Spleen (tissue), 11 donors: ENCODE results near the gene PFKFB1. TPM values are rescaled to one million over a fixed set of nuclear protein-coding genes. Genes with fewer than 3 reads are reported as not detected.

Experiments used
- DNase-seq: peaks from one replicate; pipeline ENCODE4 v3.0.0-alpha.2; 2020
- H3K27ac ChIP-seq, 8 donors: fragments of 200-600 bp; sonication (generic) in 7 of 8; 1 replicate in 4 of 8; 2 replicates in 4 of 8; pipeline versions ENCODE4 v1.5.0 to v1.8.0; 2016 to 2021; ENCODE audit warnings: inconsistent platforms in 4 of 8, mild to moderate bottlenecking in 4 of 8, moderate library complexity in 1 of 8
- H3K27me3 ChIP-seq, 7 donors: fragments of 200-600 bp; sonication (generic) in 6 of 7; replicated peaks in 1 of 7; 1 replicate in 4 of 7; 2 replicates in 3 of 7; pipeline versions ENCODE4 v1.5.0 to v1.8.0; 2016 to 2021; ENCODE audit warnings: inconsistent platforms in 3 of 7, mild to moderate bottlenecking in 1 of 7
- H3K36me3 ChIP-seq, 6 donors: fragments of 200-600 bp; sonication (generic) in 5 of 6; 1 replicate in 4 of 6; 2 replicates in 2 of 6; pipeline versions ENCODE4 v1.5.0 to v1.8.0; 2016 to 2021; ENCODE audit warnings: inconsistent platforms in 2 of 6
- H3K4me1 ChIP-seq, 6 donors: fragments of 200-600 bp; sonication (generic) in 5 of 6; 1 replicate in 3 of 6; 2 replicates in 3 of 6; pipeline versions ENCODE4 v1.5.0 to v1.8.0; 2016 to 2021; ENCODE audit warnings: inconsistent platforms in 3 of 6
- H3K4me3 ChIP-seq, 8 donors: fragments of 200-600 bp; sonication (generic) in 7 of 8; 1 replicate in 4 of 8; 2 replicates in 4 of 8; pipeline versions ENCODE4 v1.5.0 to v1.8.0; 2016 to 2021; ENCODE audit warnings: inconsistent platforms in 4 of 8, mild to moderate bottlenecking in 4 of 8, moderate library complexity in 2 of 8
- H3K9me3 ChIP-seq, 8 donors: fragments of 200-600 bp; sonication (generic) in 7 of 8; 1 replicate in 4 of 8; 2 replicates in 4 of 8; pipeline versions ENCODE4 v1.5.0 to v1.8.0; 2016 to 2021; ENCODE audit warnings: inconsistent platforms in 4 of 8
- POLR2A ChIP-seq, 3 donors: fragments of 450-650 bp; IDR thresholded peaks; one replicate each; pipeline ENCODE4 v1.5.1; 2017; ENCODE audit warnings: antibody characterized with exemption in 3 of 3, mild to moderate bottlenecking in 1 of 3
- POLR2AphosphoS5 ChIP-seq, 3 donors: sonication (generic); formaldehyde crosslinking; IDR thresholded peaks; one replicate each; pipeline ENCODE4 v1.5.1; 2017; ENCODE audit warnings: antibody characterized with exemption in 3 of 3
- WGBS, 5 donors: extraction: QIAGEN DNeasy Blood & Tissue Kit in 3 of 5; methylation state at CpG; one replicate each; pipeline versions ENCODE4 v1.1.5 to v1.1.7; 2013 to 2018; 5-methylcytosine and 5-hydroxymethylcytosine counted together
- intact Hi-C: fragments of 100-400 bp; cut with DNase I; formaldehyde crosslinking; loops from one replicate; pipeline ENCODE4 v1.15.0; 2023; ENCODE audit warnings: low total_unique reads
- polyA plus RNA-seq, 3 donors: library from polyadenylated mRNA; stranded (reverse); fragments of 200-250 nt; gene quantifications; one replicate each; pipeline ENCODE4 v1.2.1, GENCODE V29; 2013
- total RNA-seq, 7 donors: library from RNA; depleted of rRNA in 3 of 7; stranded (reverse); fragments of >200 nt in 3 of 7; fragmentation: NEBNext Ultra II Directional in 4 of 7; extraction: Animal tissue kit (Norgen Biotek cat#: 25700) in 4 of 7; gene quantifications; one replicate each; pipeline versions ENCODE4 v1.1.0 to v1.2.1, GENCODE V29; 2016 to 2021
- TF ChIP-seq, protein P1 (sequence below), 11 experiments: fragments of 200-600 bp in 7 of 11; fragments of 450-650 bp in 4 of 11; sonication (generic) in 4 of 11; IDR thresholded peaks in 8 of 11; conservative IDR thresholded peaks in 3 of 11; 1 replicate in 7 of 11; 2 replicates in 4 of 11; pipeline versions ENCODE4 v1.4.0 to v1.8.0; 2016 to 2021; ENCODE audit warnings: antibody characterized with exemption in 11 of 11, inconsistent platforms in 4 of 11, mild to moderate bottlenecking in 1 of 11
- donor health status: healthy with polysubstance abuse.
- donor health status: DM: no; HTN: no; CAD: no; lungs with moderate emphysema.
- donor health status: DM: no; HTN: no; CAD: no.
- donor health status: Bipolar disorder and iron deficiency.
- donor health status: healthy.
- donor health status: DM: no; HTN: no; CAD: no.
- donor health status: DM: yes; HTN: yes; CAD: no.

PFKFB1 gene
- total and polyA plus RNA-seq, 10 donors, result 0.28 to 0.61 (median 0.38) TPM; not detected in 4

DNA sequence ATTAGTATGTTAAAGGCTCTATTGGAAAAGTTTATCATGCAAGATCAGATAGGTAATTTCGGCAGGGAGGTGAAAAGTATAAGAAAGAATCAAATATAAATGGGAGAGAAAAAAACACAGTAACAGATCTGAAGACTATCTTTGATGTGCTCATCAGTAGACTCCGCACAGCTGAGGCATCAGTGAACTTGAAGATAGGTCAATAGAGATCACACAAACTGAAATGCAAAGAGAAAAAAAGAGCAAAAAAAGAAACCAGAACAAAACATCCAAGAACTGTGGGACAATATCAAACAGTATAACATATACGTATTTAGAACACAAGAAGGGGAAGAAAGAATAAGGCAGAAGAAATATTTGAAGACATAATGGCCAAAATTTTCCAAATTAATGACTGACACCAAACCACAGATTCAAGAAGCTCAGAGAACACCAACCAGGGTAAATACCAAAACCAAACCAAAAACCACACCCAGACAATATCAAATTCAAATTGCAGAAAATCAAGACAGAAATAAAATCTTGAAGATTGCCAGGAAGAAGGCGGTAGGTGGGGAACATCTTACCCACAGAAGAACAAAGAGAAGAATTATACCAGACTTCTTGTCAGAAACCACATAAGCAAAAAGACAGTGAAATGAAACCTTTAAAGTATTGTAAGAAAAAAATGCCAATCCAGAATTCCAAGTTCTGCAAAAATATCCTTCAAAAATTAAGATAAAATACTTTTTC, 29.1 kb downstream of the PFKFB1 start:
- TF ChIP-seq POLR2A (IDR thresholded peaks at IDR 0.05) (no peak), POLR2AphosphoS5 (IDR thresholded peaks at IDR 0.05) (no peak)
- TF ChIP-seq, protein P1, sequence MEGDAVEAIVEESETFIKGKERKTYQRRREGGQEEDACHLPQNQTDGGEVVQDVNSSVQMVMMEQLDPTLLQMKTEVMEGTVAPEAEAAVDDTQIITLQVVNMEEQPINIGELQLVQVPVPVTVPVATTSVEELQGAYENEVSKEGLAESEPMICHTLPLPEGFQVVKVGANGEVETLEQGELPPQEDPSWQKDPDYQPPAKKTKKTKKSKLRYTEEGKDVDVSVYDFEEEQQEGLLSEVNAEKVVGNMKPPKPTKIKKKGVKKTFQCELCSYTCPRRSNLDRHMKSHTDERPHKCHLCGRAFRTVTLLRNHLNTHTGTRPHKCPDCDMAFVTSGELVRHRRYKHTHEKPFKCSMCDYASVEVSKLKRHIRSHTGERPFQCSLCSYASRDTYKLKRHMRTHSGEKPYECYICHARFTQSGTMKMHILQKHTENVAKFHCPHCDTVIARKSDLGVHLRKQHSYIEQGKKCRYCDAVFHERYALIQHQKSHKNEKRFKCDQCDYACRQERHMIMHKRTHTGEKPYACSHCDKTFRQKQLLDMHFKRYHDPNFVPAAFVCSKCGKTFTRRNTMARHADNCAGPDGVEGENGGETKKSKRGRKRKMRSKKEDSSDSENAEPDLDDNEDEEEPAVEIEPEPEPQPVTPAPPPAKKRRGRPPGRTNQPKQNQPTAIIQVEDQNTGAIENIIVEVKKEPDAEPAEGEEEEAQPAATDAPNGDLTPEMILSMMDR (IDR thresholded peaks at IDR 0.05 in 8 of 11, conservative IDR thresholded peaks at IDR 0.05 in 3 of 11), result no peak
- H3K27ac ChIP-seq, result no peak overlapping the region
- no peaks in the 10 kb centered on the region for H3K27me3 ChIP-seq
- H3K4me3 ChIP-seq, result no peak overlapping the region
- peaks cover 0 to 16% (median 6%) of the 10 kb centered on the region in 8 donors for H3K9me3 ChIP-seq
- no peaks in the 10 kb centered on the region for H3K4me1 ChIP-seq
- 64 to 72% (median 69%) methylated on average over 4 of the region's 4 CpGs for WGBS, 5 donors
- no peak for DNase-seq
- no peaks in the 10 kb centered on the region for H3K36me3 ChIP-seq
- intact Hi-C loops, result no loop called here

DNA sequence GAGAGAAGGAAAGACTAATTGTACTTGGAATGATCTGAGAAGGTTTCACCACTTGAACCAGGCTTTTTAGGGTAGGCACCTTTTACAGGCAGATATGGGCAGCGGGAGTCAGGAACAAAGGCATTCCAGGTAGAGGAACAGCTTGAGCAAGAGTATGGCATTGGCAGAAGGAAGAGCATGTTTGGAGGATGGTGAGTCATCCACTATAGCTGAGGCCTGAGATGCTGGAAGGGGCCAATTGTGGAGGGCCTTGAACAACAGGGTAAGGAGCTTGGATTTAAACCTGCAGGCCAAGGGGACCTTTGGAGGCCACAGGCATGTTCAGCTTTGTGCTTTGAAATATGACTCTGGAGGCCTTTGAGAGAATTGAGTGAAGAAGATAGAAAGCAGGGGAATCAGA, 32.2 kb downstream of the PFKFB1 start:
- Histone ChIP-seq H3K4me3 (no peak overlapping the region), H3K9me3 (no peaks in the 10 kb centered on the region), H3K36me3 (no peaks in the 10 kb centered on the region), H3K27ac (no peak overlapping the region), H3K27me3 (no peaks in the 10 kb centered on the region), H3K4me1 (no peaks in the 10 kb centered on the region)
- 68 to 100% (median 83%) methylated on average over 1 of the region's 1 CpG for WGBS, 5 donors
- no peak for DNase-seq
- intact Hi-C loops, result no loop called here
- no peak for TF ChIP-seq POLR2AphosphoS5 (IDR thresholded peaks at IDR 0.05)
- TF ChIP-seq, protein P1 (IDR thresholded peaks at IDR 0.05 in 8 of 11, conservative IDR thresholded peaks at IDR 0.05 in 3 of 11), result no peak
- TF ChIP-seq POLR2A (IDR thresholded peaks at IDR 0.05), result no peak

DNA sequence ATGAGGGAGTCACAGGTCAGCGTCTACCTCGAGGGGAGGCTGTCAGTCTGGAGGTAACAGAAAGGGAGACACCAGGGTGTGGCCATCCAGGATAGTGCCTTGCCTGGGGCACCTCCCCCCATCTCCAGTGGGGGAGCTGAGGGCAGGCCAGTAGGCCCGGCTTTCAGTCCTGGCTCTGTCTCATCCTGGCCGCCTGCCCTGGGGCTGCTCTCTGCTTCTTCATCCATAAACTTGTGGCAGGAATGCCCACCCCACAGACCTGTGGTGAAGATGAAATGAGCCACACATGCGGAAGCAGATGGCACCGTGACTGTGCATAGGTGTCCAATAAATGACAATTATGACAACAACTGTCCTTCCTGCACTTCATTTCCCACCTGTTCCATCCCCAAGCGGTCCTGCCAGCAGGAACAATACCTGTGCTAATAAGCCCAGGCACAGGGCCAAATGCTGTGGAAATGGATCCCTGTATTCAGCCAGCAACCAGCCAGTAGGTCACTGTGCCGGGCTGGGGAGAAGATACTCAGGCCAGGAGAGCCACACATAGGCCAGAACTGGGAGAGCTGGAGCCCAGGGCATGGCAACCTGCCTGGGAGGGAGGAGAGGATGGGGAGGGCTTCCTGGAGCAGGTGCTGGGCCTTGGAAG, 43.1 kb downstream of the PFKFB1 start:
- 73 to 88% (median 86%) methylated on average over 5 to 8 of the region's 8 CpGs for WGBS, 5 donors
- no peak overlapping the region for H3K27ac ChIP-seq
- intact Hi-C loops, result no loop called here
- no peaks in the 10 kb centered on the region for H3K27me3 ChIP-seq
- no peaks in the 10 kb centered on the region for H3K4me1 ChIP-seq
- no peak for TF ChIP-seq POLR2A (IDR thresholded peaks at IDR 0.05)
- no peak for TF ChIP-seq POLR2AphosphoS5 (IDR thresholded peaks at IDR 0.05)
- TF ChIP-seq, protein P1 (IDR thresholded peaks at IDR 0.05 in 8 of 11, conservative IDR thresholded peaks at IDR 0.05 in 3 of 11), result no peak
- DNase-seq, result no peak
- H3K4me3 ChIP-seq, result no peak overlapping the region
- no peaks in the 10 kb centered on the region for H3K9me3 ChIP-seq
- H3K36me3 ChIP-seq, result no peaks in the 10 kb centered on the region

DNA sequence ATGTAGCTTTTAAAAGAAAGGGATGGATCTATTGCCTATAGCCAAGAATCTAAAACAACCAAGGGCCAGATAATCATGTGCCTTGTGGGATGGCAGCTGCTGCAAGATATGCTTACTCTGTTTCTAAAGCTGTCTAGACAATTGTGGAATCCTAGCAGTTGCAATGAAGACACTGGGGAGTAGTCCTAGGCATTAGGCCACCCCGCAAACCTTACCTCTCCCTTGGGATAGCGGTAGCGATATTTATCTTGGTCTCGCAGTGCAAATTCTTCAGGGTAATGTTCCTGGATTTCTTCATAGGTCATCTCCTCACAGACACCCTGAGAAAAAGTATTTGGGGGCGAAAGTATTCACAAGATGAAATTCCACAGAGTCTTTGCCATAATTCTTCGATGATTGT, 48.8 kb downstream of the PFKFB1 start:
- no peak for TF ChIP-seq POLR2A (IDR thresholded peaks at IDR 0.05)
- TF ChIP-seq POLR2AphosphoS5 (IDR thresholded peaks at IDR 0.05), result no peak
- TF ChIP-seq, protein P1 (IDR thresholded peaks at IDR 0.05 in 8 of 11, conservative IDR thresholded peaks at IDR 0.05 in 3 of 11), result no peak
- DNase-seq, result no peak
- Histone ChIP-seq H3K4me3 (no peak overlapping the region), H3K27ac (no peak overlapping the region), H3K9me3 (no peaks in the 10 kb centered on the region), H3K4me1 (no peaks in the 10 kb centered on the region), H3K27me3 (no peaks in the 10 kb centered on the region), H3K36me3 (no peaks in the 10 kb centered on the region)
- intact Hi-C loops, result no loop called here
- 85 to 100% (median 97%) methylated on average over 6 of the region's 6 CpGs for WGBS, 5 donors
